Activated CD8-positive, alpha-beta memory T cell treated with anti-CD3 and anti-CD28 coated beads, Interleukin-2, amount 50 U/mL, for 1 hour (primary cell): ENCODE data around the gene IL9.

Experiments used
- DNase-seq: peaks from one replicate; pipeline ENCODE4 v3.0.0-alpha.2; 2020; ENCODE audit errors: extremely low read depth

The IL9 gene

DNA sequence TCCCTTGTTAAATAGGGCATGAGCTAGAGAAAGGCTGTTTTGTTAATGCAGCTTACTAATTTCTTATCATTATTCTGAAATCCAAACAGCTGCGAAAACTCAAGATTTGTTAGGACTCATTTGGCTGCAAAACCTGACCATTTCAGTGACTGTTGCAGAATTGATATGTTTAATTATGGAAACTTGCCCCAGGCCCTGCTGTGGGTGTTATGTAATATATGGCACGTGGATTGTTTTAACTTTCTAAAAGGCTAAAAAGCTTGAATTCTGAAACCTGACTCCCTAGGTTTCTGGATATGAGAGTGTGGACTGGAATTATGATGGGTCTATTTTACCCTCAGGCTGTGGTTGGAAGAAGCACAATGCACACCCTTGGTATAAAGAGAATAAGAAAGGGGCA is 4.4 kb downstream of the IL9 start:
- DNase-seq = no peak

- DNase-seq = no peak
Measured at GRCh38 chr5:135890867-135891266, 4.8 kb downstream of the IL9 start.

GRCh38 chr5:135890296-135890695 is 5.3 kb downstream of the IL9 start:
- no peak for DNase-seq

DNA sequence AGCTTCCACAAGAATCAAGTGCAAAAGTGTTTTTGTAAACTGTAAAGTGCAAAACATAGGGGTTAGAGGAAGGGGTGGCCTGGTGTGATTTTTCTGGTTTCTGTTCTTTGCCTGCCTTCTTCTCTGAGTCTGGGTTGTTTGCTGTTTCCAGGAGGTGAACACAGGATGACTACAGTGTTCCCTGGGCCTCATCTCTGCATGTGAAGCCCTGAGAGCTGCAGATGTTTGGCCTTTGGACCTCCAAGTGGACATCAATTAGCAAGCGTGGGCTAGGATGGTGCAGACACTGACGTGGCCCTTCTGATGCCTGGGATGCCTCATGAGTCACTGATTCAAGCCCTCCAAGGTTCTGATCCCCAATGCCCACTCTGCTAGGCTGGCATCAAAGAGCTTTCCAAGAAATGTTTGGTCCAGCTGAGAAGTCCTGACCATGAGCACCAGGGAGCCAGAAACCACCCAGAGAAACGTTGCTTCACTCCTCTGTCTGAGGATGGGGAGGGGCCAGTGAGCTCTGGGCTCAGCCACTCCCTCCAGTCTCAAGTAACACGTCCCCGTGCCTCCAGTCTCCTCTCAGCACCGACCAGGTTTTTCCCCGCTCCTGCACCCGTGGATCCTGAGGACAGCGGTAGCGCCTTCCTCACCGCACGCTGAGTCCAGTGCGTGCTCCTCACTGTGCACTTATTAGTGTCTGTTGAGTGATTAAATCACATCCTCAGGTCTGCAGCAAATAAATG is 7.6 kb downstream of the IL9 start:
- no peak for DNase-seq

GRCh38 chr5:135887447-135887864 is 8.2 kb downstream of the IL9 start:
- peak; percentile 4 for DNase-seq

GRCh38 chr5:135886136-135886535 is 9.5 kb downstream of the IL9 start:
- DNase-seq = no peak

- DNase-seq = no peak
Measured at GRCh38 chr5:135885031-135885430, 10.6 kb downstream of the IL9 start.

GRCh38 chr5:135883441-135883840 is 12.2 kb downstream of the IL9 start:
- no peak for DNase-seq

DNA sequence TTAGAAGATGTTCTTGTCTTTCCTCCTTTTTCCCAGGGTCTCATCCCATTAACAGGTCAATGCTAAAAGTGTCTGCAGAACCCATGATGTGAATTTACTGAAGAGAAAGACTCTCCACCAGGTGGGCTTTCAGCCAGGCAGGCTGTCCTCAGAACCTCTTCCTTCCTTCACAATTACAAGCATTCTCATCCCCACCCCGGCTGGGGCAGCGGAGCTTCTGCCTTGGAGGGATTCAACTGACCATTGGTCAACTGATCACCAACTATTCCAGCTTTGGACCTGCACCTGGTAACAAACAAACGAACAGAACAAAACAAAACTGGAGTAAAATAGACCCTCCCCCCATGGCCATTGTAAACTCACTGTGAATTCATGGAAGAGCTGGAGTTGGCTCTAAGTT is 12.6 kb downstream of the IL9 start:
- DNase-seq = no peak

DNA sequence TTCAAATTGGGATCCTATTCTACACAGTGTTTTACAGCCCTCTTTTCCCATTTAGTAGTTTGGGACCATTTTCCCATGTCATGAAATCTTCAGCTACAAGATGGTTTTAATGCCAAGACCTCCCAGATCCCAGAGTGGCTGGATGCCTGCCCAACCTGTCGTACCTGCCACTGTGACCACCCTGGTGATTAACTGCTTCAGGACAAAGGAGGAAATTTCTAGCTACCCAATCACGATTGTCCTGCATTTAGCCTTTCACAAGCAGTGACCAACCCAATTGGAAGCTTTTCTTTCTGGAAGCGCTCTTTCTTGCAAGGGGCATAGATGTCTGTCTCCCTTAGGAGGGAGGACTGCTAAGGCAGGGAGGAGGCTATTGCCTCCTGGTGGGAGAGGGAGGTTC is 13.8 kb downstream of the IL9 start:
- DNase-seq = no peak

DNA sequence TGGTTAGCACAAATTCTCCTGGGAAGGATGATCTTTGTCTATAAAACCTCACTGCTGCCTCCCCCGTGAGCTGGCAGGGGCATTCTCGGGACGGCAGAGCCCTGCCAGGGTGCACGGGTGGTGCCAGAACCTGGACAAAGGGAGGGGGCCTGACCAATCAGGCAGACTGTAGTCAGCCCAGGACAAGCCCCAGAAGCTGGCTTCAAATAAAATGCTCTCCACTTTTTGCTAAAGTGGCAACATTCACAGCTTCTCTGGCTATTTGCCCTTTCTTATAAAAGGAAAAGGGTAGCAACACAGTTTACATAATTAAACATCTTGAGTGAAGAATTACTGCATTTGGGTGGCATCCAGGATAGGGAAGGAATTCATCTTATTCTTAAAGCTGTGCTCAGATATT is 14.4 kb downstream of the IL9 start:
- no peak for DNase-seq

DNA sequence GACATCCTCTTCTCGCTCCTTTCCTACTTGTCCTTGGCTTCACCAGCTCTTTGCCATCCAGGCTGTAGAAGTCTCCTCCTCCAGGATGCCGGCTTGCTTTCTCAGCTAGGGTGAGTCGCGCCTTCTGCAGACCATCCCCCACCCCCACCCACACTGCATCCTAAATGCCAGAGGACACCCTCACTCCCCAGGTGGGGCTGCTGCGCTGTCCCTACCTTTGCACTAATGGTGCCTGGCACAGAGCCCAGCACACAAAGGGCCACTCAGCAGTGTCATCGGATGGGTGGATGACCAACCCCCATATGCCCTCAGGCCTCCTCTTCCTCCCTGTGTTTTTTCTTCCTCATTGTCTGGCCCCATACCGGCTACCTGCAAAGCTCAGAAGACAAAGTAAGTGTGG is 14.8 kb downstream of the IL9 start:
- DNase-seq = no peak

DNA sequence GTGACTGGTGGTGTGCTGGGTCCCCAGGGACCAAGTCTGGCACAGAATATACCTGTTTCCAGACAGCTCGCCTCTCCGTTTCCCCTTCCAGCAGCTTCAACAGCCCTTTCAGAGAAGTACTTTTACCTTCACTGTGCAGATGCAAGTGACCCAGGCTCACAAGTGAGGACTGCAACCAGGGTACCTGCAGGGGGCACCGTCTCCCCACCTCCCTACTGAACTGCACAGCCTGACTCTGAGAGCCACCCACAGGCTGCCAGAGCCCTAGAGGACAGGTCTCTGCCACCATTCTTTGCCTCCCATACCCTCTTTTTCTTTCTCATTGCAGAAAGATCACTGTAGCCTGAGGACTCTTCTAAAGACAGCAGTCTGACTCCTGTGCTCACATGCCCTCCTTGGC is 15.4 kb downstream of the IL9 start:
- no peak for DNase-seq

DNA sequence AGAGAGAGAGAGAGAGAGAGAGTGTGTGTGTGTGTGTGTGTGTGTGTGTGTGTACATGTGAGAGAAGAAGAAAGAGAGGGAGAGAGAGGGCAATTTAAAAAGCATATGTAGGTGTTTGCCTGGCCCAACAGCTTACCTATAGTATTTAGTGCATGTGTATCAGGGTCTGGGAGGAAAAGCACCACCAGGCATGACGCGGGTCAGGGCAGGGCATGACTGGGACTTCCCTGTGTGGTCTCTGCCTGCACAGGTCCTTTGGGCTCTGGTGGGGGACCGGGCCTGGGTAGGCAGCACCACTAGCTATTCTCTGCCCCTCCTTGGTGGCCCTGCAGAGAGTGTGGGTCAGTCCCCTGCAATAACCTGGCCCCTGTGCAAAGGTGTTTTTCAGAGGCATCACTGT is 16.1 kb downstream of the IL9 start:
- no peak for DNase-seq

DNA sequence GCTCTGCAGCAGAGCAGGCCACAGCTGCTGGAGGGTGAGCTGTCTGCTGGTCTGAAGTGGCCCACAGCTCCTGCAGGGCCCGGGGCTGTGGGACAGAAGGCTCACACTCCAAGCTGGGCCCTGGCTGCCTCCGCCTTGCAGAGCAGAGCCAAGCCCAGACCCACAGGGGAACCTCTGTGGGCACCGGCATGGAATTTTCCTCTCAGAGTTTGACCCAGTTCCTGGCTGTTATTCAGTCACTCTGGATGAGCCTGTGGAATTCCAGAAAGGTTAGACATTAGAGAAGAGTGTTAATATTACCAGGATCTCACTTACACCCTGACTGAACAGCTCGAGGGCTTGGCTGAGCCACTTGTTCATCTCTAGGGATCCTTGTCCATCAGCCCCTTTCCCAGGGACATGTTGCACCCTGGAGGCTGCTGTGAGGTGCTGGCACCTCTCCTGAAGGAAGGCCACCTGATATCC is 17.5 kb downstream of the IL9 start:
- DNase-seq = no peak

DNA sequence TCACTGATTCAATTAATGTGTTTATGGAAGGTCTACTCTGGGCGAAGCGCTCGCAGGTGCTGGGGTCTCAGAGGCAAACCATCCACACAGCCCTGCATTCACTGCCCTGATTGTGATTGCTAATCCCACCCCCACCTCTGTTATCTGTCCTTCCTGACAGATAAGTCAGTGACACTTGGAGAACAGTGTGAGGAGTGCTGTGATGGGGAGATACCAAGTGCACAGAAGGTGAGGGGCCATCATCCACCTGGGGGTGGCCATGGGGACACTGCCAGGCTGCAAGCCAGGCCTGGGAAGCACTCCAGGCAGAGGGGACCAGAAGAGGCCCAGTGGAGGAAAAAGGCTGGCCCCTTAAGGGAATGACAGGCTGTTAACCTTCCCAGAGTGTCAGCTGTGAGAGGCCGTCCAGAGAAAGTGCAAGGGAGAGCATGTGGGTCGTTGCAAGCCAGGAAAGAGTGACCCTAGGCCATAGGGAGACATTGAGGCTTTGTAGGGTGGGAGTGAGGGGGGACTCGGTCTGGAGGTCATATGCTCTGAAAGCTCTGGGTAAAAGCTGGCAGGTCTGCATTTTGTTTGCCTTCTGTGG is 18.0 kb downstream of the IL9 start:
- DNase-seq = no peak

DNA sequence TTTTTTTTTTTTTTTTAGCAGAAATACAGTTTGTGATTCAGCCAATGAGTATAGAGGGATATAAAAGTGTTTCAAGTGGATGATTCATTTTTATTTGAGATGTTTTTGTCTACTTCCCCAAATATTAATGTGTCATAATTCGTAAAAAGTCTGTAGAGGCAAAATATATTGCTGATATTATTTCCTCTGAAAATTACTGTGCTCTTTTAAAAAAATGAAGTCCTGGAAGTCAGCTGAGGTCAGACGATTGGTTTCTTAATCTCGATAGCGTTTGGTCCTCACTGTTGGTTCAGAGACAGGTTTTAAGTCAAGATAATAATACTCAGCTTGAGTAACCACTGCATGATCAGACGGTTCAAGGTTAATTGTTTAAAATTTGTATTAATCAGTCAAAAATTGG is 19.5 kb downstream of the IL9 start:
- no peak for DNase-seq

DNA sequence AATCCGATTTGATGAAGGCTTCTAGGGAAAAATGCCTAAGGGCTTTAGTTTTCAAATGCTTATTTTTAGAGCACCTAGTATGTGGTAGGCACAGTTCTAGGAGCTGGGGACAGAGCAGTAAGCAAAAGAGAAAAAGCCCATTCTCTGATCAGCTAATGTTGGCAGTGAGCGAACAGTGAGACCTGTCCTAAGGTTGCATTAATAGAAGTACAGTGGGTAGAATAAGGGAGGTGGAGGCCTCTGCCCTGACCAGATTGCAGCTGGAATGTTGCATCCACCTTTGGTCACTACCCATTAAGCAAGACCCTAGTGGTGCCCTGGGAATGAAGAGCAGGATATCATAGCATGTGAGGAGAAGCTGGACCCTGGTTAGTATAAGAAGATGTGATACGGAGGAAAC is 20.1 kb downstream of the IL9 start:
- DNase-seq = no peak

- no peak for DNase-seq
Measured at GRCh38 chr5:135874461-135874860, 21.2 kb downstream of the IL9 start.

DNA sequence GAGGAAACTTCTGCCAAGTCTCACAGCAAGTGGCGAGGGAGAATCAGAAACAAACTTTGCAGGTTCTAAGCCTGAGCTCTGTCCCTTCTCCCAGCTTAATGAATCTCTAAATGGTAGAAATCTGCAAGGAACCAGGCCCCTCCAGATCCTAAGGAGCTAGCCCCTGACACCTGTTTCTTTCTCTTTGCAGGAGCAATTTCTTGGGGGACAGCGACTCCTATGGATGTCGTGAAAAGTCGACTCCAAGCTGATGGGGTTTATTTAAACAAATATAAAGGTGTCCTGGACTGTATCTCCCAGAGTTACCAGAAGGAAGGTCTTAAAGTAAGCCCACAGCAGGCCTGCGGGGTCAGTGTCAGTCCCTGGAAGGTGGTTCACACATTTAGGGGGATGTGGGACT is 21.8 kb downstream of the IL9 start:
- DNase-seq = no peak

DNA sequence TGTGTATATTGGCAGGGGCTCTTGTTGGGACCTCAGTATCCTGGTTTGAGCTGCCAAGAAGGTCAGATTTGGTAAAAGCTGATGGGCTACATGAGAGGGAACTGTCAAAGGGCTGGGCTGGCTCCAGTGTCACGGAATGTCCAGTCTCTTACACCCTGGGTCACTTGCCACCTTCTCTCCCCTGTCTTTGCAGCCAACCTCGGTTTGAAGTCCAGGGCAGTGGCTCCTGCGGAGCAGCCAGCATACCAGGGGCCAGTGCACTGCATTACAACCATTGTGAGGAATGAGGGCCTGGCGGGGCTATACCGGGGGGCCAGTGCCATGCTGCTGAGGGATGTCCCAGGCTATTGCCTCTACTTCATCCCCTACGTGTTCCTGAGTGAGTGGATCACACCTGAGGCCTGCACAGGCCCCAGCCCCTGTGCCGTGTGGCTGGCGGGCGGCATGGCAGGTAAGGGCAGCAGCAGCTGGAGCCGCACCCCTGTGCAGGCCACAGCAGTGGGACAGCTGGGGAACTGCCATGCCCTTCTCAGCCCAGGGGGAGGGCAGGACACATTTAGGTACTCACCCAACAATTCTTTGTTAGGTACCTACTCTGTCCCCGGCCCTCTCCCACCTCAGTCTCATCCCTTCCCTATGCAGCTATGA is 24.2 kb downstream of the IL9 start:
- DNase-seq = no peak

- DNase-seq = no peak
Measured at GRCh38 chr5:135869935-135870334, 25.7 kb downstream of the IL9 start.

GRCh38 chr5:135869276-135869675 is 26.4 kb downstream of the IL9 start:
- no peak for DNase-seq
